Measurements from ENCODE around the gene PTGIS. TPM values are rescaled to one million over a fixed set of nuclear protein-coding genes. Genes with fewer than 3 reads are reported as not detected.

The PTGIS gene
- total RNA-seq, 1 donor from 2014 or later, result 22.7 TPM

- intact Hi-C loops (cut with micrococcal nuclease), result no loop called here
Measured at GRCh38 chr20:49561806-49562205, 6.1 kb downstream of the PTGIS start.

- intact Hi-C loops (cut with micrococcal nuclease), result no loop called here
Measured at GRCh38 chr20:49561256-49561655, 6.7 kb downstream of the PTGIS start.

- intact Hi-C loops (cut with micrococcal nuclease), result no loop called here
Measured at GRCh38 chr20:49560646-49561045, 7.3 kb downstream of the PTGIS start.

GRCh38 chr20:49560186-49560585 is 7.8 kb downstream of the PTGIS start:
- intact Hi-C loops (cut with micrococcal nuclease), result no loop called here

GRCh38 chr20:49559411-49560081 is 8.4 kb downstream of the PTGIS start:
- intact Hi-C loops (cut with micrococcal nuclease), result no loop called here

GRCh38 chr20:49558826-49559225 is 9.1 kb downstream of the PTGIS start:
- intact Hi-C loops (cut with micrococcal nuclease), result no loop called here

GRCh38 chr20:49557449-49557848 is 10.5 kb downstream of the PTGIS start:
- intact Hi-C loops (cut with micrococcal nuclease), result no loop called here

- intact Hi-C loops (cut with micrococcal nuclease), result no loop called here
Measured at GRCh38 chr20:49556621-49557020, 11.3 kb downstream of the PTGIS start.

- intact Hi-C loops (cut with micrococcal nuclease), result loop anchor here (2.0 to 10.0 kb wide), 2 partner anchors 45 to 295 kb away; no protein-coding TSS in a partner anchor
Measured at GRCh38 chr20:49549801-49550551, 18.0 kb downstream of the PTGIS start.

GRCh38 chr20:49548371-49548947 is 19.5 kb downstream of the PTGIS start:
- intact Hi-C loops (cut with micrococcal nuclease), result loop anchor here (10.0 kb wide), 1 partner anchor 296 kb away; no protein-coding TSS in a partner anchor

- intact Hi-C loops (cut with micrococcal nuclease), result loop anchor here (10.0 kb wide), 1 partner anchor 299 kb away; no protein-coding TSS in a partner anchor
Measured at GRCh38 chr20:49545572-49545971, 22.4 kb downstream of the PTGIS start.

- intact Hi-C loops (cut with micrococcal nuclease), result loop anchor here (5.0 to 10.0 kb wide), 2 partner anchors 300 to 383 kb away; no protein-coding TSS in a partner anchor
Measured at GRCh38 chr20:49544535-49544934, 23.4 kb downstream of the PTGIS start.

- intact Hi-C loops (cut with micrococcal nuclease), result loop anchor here (5.0 to 10.0 kb wide), 2 partner anchors 301 to 383 kb away; no protein-coding TSS in a partner anchor
Measured at GRCh38 chr20:49543858-49544437, 24.0 kb downstream of the PTGIS start.

- intact Hi-C loops (cut with micrococcal nuclease), result loop anchor here (5.0 to 10.0 kb wide), 2 partner anchors 302 to 384 kb away; no protein-coding TSS in a partner anchor
Measured at GRCh38 chr20:49543071-49543857, 24.7 kb downstream of the PTGIS start.

- intact Hi-C loops (cut with micrococcal nuclease), result loop anchor here (5.0 to 10.0 kb wide), 2 partner anchors 302 to 385 kb away; no protein-coding TSS in a partner anchor
Measured at GRCh38 chr20:49542514-49542991, 25.4 kb downstream of the PTGIS start.

- intact Hi-C loops (cut with micrococcal nuclease), result loop anchor here (1.0 to 10.0 kb wide), 4 partner anchors 53 to 385 kb away; no protein-coding TSS in a partner anchor
Measured at GRCh38 chr20:49541733-49542513, 26.0 kb downstream of the PTGIS start.

GRCh38 chr20:49540687-49541435 is 27.1 kb downstream of the PTGIS start:
- intact Hi-C loops (cut with micrococcal nuclease), result loop anchor here (1.0 to 10.0 kb wide), 4 partner anchors 54 to 386 kb away; no protein-coding TSS in a partner anchor

- intact Hi-C loops (cut with micrococcal nuclease), result loop anchor here (2.0 to 10.0 kb wide), 3 partner anchors 55 to 387 kb away; no protein-coding TSS in a partner anchor
Measured at GRCh38 chr20:49540232-49540620, 27.7 kb downstream of the PTGIS start.

All from T-helper 2 cell treated with Interferon-gamma antibody and Interleukin-4, amounts not matched to agents 100 ng/mL and 5 ng/mL, for 36 hours (primary cell).